ENCODE results near the gene DDX42.

Gene DDX42

DNA sequence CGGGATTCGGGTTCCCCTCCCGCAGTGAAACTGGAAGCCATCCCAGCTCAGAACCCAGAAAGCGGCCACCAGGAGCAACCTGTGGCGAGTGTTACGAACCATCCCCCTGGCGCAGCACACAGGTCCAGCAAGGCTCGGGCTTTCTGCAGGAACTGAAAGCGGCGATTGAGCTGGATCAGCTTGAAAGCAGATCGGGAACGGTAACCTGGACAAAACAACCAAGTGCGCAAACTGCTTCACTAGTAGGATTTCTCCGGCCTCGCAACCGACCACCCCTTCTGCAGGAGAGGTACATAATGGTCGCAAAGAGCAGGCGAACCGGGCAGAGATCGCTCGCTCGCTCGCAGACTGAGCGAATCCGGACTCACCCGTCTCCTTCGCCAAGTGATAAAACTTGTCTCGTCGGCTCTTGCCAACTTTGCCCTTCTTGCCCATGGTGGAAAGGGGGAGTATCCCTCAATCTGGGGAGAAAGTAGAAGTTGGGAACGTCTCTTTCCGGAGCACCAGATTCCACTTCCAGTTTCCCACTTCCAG lies 52.6 kb downstream of the DDX42 start:
- DNase-seq, result peak; percentile 35

DNA sequence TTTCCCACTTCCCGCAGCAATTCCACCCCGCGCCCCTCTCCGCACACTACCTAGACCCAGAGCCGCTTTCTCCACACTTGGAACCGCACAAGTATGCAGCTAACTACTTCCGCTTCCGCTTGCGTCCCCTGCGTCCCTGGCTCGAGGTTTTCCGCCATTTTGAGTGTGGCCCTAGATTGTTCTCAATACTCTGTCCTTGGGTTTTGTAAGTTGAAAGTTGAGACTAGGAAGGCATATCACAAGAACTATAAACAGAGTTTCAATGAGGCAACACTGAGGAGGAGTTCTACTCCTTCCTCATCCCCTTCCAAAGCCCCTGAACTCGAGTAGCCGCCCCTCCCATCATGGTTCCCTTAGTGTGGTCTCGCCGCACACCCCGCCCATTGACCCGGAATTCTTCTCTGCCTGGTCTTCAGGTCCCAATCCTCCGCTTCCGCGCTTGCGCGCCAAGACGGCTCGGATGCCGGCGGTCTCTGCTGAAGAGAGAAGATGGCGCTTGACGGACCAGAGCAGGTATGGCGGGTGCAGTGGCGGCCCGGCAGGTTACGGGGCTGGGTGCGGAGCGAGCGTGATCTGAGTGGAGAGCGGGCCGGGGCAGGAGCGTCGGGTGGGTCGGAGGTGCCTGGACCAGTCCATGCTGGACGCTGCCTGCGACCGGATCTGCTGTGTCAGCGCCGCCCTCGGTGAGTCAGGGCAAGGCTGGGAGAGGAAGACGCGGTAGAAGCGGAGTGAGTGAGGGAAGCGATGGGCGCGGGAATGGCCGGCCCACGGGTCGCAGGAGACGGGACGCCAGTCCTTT lies 53.2 kb downstream of the DDX42 start, which contains the start of the genes FTSJ3 and PSMC5:
Gene FTSJ3 (minus strand): TSS at position 662 of the 799 bp plus-strand sequence. CDS start 761 bp downstream, outside the sequence.
Gene PSMC5 (plus strand): TSS at position 430 of the 799 bp plus-strand sequence. CDS start 60 bp downstream, at position 490.
- DNase-seq, result peak; percentile 96

DNA sequence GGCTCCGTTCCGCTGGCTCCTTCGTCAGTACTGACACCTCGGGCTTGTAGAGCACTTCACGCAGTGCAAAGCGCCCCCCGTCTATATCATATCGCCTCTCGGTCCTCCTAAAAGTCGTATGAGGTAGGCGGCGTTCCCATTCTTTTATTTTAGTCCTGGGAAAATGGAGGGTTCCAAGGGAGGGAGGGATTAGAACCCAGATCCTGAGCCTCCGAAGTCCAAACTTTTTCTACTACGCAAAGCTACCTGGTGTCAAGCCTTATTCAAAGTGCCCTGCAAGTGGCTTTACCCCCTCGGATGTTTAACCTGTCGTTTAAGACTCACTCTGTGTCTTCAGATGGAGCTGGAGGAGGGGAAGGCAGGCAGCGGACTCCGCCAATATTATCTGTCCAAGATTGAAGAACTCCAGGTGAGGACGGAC lies 53.8 kb downstream of the DDX42 start:
- DNase-seq, result no peak

DNA sequence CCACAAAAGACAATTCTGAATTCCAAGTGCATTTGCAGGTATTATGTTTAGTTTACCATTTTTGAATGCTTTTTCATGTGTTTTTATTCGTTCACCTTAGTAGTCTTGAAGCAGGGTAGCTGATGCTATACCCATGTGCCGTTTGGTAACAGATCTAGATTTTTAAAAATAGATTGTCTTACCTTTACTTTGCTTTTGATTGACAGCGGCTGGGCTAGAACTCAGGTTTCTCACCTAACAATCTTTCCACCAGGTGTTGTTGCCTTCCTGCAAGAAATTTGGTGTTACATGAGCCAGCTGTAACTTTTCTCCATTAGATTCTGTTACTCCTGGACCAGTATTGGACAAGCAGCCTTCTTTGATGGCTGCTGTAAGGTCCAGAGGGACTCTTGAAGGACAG lies 55.0 kb downstream of the DDX42 start:
- no peak for DNase-seq

DNA sequence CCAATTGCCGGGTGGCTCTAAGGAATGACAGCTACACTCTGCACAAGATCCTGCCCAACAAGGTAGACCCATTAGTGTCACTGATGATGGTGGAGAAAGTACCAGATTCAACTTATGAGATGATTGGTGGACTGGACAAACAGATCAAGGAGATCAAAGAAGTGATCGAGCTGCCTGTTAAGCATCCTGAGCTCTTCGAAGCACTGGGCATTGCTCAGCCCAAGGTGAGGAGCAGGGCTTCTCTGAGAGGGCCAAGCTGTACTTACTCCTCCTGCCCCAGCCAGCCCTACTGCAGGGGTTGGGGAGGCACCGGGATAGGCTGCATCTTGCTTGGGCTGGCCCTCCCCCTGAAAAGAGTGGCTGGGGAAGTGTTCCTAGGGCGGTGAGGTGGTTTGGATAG lies 56.3 kb downstream of the DDX42 start:
- DNase-seq, result no peak

DNA sequence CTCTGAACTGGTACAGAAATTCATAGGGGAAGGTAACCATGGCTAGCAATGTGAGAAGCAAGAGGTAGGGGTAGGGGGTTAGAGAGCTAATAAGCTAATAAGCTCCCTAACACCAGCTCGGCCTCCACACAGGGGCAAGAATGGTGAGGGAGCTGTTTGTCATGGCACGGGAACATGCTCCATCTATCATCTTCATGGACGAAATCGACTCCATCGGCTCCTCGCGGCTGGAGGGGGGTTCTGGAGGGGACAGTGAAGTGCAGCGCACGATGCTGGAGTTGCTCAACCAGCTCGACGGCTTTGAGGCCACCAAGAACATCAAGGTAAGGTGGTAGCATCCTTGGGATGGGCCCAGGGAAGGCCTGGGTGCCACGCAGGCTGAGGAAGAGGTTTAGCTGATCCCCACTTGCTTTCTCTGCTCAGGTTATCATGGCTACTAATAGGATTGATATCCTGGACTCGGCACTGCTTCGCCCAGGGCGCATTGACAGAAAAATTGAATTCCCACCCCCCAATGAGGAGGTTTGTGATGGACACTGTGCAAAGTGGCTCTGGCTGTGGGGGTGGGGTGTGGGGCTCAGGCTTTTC lies 57.0 kb downstream of the DDX42 start:
- DNase-seq, result no peak

DNA sequence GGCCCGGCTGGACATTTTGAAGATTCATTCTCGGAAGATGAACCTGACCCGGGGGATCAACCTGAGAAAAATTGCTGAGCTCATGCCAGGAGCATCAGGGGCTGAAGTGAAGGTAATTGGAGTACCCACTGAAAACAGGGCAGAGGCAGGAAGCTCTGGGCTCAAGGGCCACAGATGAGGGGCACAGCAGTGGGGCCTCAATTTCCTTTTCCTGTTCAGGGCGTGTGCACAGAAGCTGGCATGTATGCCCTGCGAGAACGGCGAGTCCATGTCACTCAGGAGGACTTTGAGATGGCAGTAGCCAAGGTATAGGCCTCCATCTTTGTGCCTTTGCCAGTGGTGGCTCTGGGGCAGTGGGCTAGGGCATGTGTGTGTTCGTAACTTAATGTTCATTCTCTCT lies 57.5 kb downstream of the DDX42 start:
- no peak for DNase-seq

DNA sequence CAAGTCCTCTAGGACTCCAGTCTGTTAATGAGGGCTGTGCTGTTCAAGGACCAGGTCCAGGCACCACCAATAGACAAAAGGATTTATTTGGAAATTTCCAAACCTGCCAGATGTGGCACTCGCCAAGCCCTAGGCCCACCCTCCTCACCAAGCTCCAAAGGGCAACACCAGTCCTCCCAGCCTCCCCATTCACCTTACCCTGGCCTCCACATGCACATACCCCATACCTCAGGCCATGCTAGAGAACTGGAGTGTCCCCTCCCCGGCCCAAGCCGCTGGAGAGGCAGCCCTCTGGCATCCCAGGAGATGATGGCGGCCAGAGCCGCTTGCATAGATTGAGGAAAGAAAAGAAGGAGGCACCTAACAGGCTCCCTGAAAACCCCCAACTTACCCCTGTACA lies 58.0 kb downstream of the DDX42 start:
- DNase-seq, result no peak

DNA sequence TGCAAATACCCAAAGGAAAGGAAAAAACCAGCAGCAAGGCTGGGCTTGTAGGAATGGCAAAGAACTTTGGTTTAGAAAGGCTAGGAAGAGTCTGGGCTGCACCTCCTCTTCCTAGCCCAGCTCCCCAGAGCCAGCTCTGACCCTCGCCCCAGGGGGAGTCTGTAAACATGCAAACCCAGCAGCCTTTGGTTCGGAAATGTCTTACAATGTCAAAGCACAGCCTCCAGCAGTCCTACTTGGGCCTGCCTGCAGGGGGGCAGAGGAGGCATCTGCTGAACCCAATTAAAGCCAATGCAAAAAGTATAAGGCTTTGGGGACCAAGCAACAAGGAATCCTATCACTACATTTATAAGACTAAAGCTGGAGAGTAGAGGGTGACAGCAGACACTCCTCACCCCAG lies 58.5 kb downstream of the DDX42 start:
- no peak for DNase-seq

DNA sequence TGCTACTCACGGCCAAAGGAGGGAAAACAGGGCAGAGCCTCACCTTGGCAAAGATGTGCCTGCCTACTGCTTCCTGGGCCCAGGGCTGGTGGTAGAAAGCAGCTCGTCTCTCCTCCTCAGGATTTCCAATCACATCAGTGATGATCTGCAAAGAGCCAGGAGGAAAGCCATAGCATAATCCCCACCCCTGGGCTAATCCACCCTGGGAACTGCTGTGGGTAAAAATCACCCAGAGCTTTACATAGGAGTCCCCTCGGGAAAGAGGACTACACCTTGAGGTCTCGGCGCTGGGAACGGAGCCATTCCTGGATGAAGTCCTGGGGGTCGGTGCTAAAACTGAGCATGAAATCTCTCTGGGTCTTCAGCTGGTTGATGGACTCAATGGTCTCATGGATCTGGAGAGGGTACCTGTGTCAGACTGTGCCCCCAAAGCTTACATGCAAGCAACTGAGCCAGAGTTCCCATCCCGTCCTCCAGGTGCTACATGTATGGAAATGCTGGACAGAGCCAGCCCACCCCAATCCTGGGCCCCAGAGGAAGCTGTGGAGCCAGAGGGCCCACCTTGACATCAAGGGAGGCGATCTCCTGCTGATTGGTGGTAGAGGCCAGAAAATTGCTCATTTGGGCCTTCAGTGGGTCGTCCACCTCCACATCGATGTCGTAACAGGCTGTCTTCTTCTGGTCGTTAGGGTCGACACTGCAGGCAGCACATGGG lies 59.2 kb downstream of the DDX42 start:
- no peak for DNase-seq

DNA sequence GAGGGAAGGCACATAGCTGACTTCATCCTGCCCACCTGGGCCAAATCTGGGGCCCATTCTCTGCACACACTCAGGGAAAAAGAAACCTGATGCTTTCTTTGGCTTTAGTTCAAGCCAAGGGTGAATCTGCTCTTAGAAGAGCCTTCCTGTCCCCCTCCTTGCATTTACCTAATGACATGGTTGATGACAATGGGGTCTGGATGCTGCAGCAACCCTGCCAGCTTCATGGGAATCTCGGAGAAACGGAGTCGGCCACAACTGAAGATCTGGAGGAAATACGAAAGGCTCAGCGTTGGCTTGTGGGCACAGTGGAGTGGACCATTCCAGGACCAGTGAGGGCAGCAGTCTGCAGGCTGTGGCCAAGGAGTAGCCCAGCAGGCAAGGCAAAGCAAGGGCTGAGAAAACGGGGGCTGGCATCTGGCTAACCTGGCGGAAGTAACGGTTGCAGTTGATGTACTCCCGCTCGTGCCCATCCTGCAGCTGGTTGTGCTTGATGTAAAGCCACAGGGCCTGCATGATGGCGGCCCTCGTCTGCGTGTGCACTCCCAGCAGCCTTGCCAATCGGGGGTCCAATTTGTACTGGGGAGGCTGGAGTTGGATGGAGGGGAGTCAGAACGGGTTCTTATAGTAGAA lies 59.9 kb downstream of the DDX42 start:
- no peak for DNase-seq

DNA sequence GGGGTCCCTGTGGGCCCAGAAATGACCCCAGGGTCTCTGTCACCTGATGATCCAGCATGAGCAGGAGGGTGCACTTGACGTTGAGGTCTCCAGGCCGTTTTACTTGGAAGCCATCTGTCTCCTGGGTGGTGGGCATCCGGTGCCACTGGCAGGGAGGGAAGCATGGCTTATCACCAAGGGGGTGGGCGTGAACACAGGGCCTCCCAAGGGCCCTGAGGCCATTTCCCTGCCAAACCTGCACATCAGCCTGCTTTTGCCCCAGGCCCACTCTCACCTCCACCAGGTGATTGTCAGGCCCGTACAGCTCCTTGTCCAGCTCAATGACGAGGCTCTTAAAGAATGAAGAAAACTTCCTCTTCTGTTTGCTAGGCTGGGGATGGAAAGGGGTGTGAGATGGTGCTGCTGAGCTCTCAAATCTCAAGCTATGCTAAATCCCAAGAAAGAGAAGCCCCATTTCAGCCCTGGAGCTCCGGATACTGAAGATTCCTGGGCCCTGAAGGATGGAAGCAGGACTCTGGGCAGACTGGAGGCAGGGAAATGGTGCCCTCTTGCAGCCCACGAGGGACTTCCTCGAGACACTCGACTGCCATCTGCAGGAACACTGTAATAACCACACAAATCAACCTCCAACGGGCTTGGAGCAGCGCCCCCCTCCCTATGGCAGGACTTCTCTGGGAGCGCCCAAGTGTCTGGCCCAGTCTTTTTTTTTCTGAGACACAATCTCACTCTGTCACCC lies 60.6 kb downstream of the DDX42 start:
- DNase-seq, result peak; percentile 85

DNA sequence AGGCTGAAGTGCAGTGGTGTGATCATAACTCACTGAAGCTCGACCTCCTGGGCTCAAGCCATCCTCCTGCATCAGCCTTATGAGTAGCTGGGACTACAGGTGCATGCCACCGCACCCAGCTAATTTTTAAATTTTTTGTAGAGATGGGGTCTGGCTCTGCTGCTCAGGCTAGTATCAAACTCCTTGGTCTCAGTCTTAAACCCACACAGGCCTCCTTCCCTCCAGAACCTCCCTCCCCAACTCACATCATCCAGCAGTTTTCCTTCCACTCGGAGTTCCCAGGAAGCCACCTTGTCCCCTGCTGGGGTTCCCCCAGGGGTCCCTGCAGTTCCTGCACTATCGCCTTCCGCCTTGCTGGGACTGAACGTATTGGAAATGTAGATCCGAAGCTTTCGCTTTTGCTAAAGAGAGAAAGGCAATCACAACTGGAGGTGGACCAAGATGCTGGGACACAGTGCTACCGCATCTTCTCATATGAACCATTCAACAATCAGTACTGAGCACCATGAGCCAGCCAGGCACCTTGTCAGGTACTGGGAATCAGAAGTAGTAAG lies 61.3 kb downstream of the DDX42 start:
- no peak for DNase-seq

DNA sequence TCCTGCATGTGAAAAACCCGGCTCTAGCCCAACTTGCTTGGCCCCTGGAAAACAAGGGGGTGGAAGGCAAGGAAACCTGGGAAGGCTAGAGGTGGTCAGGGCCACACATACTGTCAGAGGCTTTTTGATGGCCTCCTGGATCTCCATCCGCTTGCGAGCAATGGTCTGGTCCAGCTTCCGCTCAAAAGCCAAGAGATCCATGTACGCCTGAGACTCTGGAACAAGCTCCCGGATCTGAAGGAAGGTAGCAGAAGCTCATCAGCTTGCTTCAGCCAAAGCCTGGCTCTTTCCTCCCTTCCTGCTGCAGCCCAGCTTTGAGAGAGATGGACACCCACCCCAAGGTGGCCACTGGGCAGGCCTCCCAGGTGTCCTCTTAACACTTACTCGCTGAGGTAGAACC lies 62.8 kb downstream of the DDX42 start:
- DNase-seq, result no peak

DNA sequence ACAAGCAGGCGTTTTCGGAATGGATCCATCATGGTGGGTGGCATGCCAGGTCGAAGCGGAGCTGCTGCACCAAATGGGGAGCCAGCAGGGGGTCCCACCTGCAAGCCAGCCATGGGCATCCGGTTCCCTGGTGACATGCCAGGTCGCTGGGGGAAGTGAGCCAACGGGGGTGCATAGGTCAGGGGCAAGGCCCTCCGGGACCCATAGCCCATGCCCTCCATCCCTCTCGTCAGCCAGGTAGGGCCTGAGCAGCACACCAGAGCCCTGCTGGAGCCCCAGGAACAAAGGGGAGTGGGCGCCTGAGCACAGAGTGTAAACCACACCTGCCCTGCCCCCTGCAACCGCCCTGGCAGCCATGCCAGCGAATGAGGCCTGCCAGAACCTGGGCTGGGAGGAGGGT lies 63.5 kb downstream of the DDX42 start:
- DNase-seq, result no peak

DNA sequence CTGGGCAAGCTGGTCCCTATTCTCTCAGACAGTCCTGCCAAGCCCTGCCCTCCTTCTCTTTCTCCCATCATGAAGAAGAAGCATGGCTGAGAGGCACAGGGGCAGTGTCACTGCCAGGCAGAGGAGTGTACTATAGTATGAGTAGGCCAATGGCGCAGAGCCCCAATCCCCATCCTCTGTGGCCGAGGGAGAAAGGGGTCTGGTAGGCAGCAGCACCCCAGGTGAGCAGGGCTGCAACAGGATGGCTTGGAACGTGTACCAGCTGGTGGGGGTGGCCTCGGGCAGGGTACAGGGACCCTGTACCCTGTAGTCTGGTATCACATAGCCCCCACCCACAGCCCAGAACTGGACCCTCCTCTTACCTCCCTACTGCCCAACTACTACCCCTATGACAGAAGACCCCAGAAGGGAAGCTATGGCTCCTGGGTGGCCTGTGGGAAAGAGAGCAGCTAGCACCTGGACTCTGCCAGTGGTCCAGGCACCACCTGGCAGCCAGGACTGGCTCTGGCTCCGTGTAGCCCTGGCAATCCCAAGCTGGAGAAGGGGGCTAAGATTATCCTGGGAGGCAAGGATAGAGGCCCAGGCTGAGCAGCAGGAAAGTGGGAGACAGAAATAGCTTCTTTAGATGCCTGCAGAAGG lies 64.1 kb downstream of the DDX42 start:
- no peak for DNase-seq

DNA sequence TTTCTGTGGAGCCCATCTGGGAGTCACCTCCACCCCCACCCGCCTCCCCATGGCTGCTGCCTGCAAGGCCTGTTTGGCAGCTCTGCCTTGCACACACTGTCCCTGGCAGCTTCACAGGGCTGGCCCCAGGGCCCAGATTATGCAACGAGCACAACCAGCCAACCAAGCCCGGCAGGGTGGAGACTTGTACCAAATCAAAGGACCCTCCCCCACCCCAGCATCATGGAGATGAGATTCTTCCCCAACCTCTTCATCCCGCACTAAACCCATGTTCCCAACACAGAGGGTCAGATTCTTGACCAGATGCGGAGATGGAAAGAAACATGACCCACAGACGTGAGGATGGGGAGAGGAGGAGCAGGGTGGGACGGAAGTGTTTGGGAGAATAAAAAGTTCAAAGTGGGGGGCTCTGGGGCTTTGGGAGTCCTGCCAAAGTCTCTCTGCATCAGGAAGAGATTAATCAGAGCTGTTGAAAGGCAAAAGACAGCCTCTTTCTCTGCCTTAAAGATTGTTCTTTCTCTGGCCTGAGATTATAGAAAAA lies 64.7 kb downstream of the DDX42 start:
- DNase-seq, result no peak

DNA sequence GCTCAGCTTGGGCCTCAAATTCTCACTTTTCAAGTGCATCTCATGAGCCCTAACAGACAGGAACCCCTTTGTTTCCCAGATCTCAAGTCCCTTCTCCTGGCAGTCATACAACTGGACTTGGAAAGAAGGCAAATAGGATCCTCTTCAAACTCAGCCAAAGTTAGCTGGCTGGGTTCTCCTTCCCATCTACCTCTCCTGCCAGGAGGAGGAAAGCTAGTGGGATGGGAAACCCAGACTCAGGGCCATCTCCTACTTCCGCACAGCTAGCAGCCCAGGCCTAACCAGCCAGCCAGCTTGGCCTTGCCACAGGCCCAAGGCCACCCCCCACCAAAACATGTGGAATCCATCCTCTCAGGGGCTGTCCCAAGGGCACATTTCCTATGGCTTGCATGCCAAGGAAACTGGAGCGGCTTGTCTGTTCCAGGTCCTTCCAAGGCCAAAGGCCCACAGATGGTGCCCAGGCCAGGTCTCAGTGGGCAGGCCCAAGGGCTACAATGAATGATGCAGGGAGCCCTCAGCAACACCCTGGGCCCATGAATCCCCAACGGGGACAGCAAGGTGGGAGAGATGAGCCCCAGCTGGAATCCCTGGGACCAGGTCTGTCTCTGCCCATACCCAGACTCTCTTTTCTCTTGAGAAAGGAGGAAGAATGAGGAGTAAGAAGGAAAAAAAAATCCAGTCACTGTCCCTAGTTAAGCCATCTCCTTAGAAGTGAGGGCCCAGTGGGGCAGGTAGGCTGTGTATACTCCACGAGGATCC lies 66.8 kb downstream of the DDX42 start:
- DNase-seq, result peak; percentile 31

DNA sequence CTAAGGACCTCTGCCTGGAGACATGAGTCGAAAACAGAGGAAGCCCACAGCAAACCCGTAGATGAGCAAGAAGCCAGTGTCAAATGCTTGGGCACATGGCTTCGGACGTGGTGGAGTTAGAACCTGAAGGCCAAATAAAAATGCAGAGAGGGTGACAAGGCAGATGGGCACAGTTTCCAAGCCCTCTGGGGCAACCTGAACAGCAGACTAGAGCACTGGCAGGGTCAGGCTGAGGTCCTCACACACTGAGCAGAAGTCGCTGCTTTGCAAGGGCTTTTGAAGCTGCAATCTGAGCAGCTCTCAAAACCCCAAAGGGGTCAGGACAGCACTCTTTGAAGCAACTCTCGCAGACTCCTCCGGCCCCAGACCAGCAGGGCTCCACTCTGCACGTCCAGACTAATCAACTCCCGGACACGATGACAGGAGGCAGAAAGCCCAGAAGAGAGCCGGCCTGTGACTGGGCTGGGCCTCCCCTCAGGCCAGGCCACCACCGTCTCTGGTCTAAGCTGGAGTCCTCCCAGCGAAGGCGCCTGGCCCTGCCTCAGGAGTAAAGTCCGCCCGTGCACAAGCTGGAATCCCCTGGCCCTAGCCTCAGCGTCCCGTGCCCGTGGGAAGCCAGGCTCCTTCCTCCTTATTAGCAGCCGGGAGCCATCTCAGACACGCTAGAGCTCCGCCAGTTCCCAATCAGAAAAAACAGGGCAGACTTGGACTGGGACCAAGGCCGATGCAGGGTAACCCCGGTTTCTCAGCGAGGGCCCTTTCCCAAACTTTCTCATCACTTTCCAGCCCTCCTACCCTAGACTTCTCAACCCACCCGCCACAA lies 67.6 kb downstream of the DDX42 start:
- peak; percentile 50 for DNase-seq

DNA sequence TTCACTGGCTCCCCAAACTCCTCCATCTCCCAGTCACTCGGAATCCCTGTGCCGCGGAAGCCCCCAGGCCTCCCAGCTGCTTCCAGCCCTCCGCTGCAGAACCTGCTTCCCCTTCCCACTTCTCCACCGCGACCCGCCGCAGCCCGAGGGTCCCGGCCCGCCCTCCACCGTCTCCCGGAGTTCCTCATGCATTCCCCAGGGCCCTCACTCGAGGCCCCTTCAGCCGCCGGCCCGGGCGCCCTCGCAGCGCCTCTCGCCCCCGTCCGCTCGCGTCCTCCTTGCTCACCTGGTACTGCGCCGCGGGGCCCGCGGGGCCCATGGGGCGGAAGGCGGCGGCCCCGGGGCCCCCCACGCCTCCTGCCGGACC lies 68.2 kb downstream of the DDX42 start:
- DNase-seq, result no peak
